Breast epithelium (tissue), 4 donors: ENCODE data around the gene C1orf21. TPM values are rescaled to one million over a fixed set of nuclear protein-coding genes. Genes with fewer than 3 reads are reported as not detected.
A peak's percentile ranks its signal among the peaks of the same experiment; 100 is the strongest.

Experiments
- DNase-seq, 2 donors: peaks; one replicate each; pipeline ENCODE4 v3.0.0-alpha.2; 2019; ENCODE audit warnings: low spot score in 2 of 2
- H3K27ac ChIP-seq, 2 donors: fragments of 200-600 bp; sonication (generic) in 1 of 2; one replicate each; pipeline ENCODE4 v1.5.1; 2016 to 2019; ENCODE audit warnings: mild to moderate bottlenecking in 1 of 2
- H3K27me3 ChIP-seq, 2 donors: fragments of 200-600 bp; sonication (generic) in 1 of 2; one replicate each; pipeline versions ENCODE4 v1.5.1 to v1.6.0; 2017 to 2019; ENCODE audit warnings: control low read depth in 1 of 2, mild to moderate bottlenecking in 1 of 2
- H3K36me3 ChIP-seq: fragments of 200-600 bp; one replicate; pipeline ENCODE4 v1.5.1; 2019
- H3K4me1 ChIP-seq, 2 donors: fragments of 200-600 bp; sonication (generic); one replicate each; pipeline ENCODE4 v1.5.1; 2016 to 2019; ENCODE audit warnings: control low read depth in 1 of 2
- H3K4me3 ChIP-seq, 3 donors: fragments of 200-600 bp; sonication (generic); 1 replicate in 2 of 3; 2 replicates in 1 of 3; pipeline ENCODE4 v1.5.1; 2016 to 2019; ENCODE audit warnings: mild to moderate bottlenecking in 3 of 3, moderate library complexity in 2 of 3
- H3K9me3 ChIP-seq, 2 donors: fragments of 200-600 bp; sonication (generic) in 1 of 2; one replicate each; pipeline ENCODE4 v1.5.1; 2016 to 2019; ENCODE audit warnings: control low read depth in 1 of 2
- CTCF ChIP-seq, 3 donors: fragments of 450-650 bp; IDR thresholded peaks; one replicate each; pipeline ENCODE4 v1.5.1; 2016 to 2017; ENCODE audit warnings: antibody characterized with exemption in 3 of 3, mild to moderate bottlenecking in 3 of 3, moderate library complexity in 3 of 3
- POLR2A ChIP-seq: fragments of 450-650 bp; IDR thresholded peaks from one replicate; pipeline ENCODE4 v1.6.1; 2016; ENCODE audit warnings: antibody characterized with exemption, mild to moderate bottlenecking, moderate library complexity
- POLR2AphosphoS5 ChIP-seq, 3 donors: sonication (generic); formaldehyde crosslinking; IDR thresholded peaks; one replicate each; pipeline ENCODE4 v1.6.1; 2017; ENCODE audit warnings: antibody characterized with exemption in 3 of 3
- intact Hi-C: fragments of 100-400 bp; cut with DNase I; formaldehyde crosslinking; loops from one replicate; pipeline ENCODE4 v1.15.1; 2023; ENCODE audit warnings: low total_unique reads
- total RNA-seq, 3 donors: library from RNA; depleted of rRNA; stranded (reverse); fragments of >200 nt; gene quantifications; one replicate each; pipeline ENCODE4 v1.1.0, GENCODE V29; 2016

The C1orf21 gene
- total RNA-seq, 3 donors from 2014 or later = 31.5 to 75.7 (median 54.7) TPM

- H3K27me3 ChIP-seq = no peaks in the 10 kb centered on the region
- no peaks in the 10 kb centered on the region for H3K4me1 ChIP-seq
- no peak overlapping the region for H3K27ac ChIP-seq
- no peak for DNase-seq
- H3K36me3 ChIP-seq = no peaks in the 10 kb centered on the region
- no peaks in the 10 kb centered on the region for H3K9me3 ChIP-seq
- intact Hi-C loops = no loop called here
- no peak for TF ChIP-seq CTCF (IDR thresholded peaks at IDR 0.05)
- no peak for TF ChIP-seq POLR2AphosphoS5 (IDR thresholded peaks at IDR 0.05)
- TF ChIP-seq POLR2A = no peak
- no peak overlapping the region for H3K4me3 ChIP-seq
These were observed 75.3 kb downstream of the C1orf21 start for GRCh38 chr1:184462155-184462554.

- DNase-seq = no peak
- TF ChIP-seq CTCF (IDR thresholded peaks at IDR 0.05) = no peak
- no peak for TF ChIP-seq POLR2AphosphoS5 (IDR thresholded peaks at IDR 0.05)
- TF ChIP-seq POLR2A = no peak
- Histone ChIP-seq H3K27me3 (no peaks in the 10 kb centered on the region), H3K4me3 (no peak overlapping the region), H3K9me3 (no peaks in the 10 kb centered on the region), H3K4me1 (no peaks in the 10 kb centered on the region), H3K36me3 (no peaks in the 10 kb centered on the region), H3K27ac (no peak overlapping the region)
- intact Hi-C loops = no loop called here
These were observed 76.2 kb downstream of the C1orf21 start for GRCh38 chr1:184462990-184463389.

GRCh38 chr1:184463680-184464079, 76.9 kb downstream of the C1orf21 start:
- no peaks in the 10 kb centered on the region for H3K27me3 ChIP-seq
- no peak for DNase-seq
- H3K4me3 ChIP-seq = no peak overlapping the region
- intact Hi-C loops = no loop called here
- TF ChIP-seq POLR2AphosphoS5 (IDR thresholded peaks at IDR 0.05) (no peak), POLR2A (no peak), CTCF (IDR thresholded peaks at IDR 0.05) (no peak)
- no peaks in the 10 kb centered on the region for H3K36me3 ChIP-seq
- H3K9me3 ChIP-seq = no peaks in the 10 kb centered on the region
- H3K27ac ChIP-seq = no peak overlapping the region
- H3K4me1 ChIP-seq = no peaks in the 10 kb centered on the region

GRCh38 chr1:184464757-184465156, 77.9 kb downstream of the C1orf21 start:
- Histone ChIP-seq H3K36me3 (no peaks in the 10 kb centered on the region), H3K27me3 (no peaks in the 10 kb centered on the region), H3K4me3 (no peak overlapping the region), H3K9me3 (no peaks in the 10 kb centered on the region), H3K27ac (no peak overlapping the region), H3K4me1 (no peaks in the 10 kb centered on the region)
- DNase-seq = no peak
- TF ChIP-seq POLR2A (no peak), POLR2AphosphoS5 (IDR thresholded peaks at IDR 0.05) (no peak)
- intact Hi-C loops = no loop called here

- Histone ChIP-seq H3K36me3 (no peaks in the 10 kb centered on the region), H3K4me1 (no peaks in the 10 kb centered on the region), H3K27ac (no peak overlapping the region), H3K4me3 (no peak overlapping the region), H3K27me3 (no peaks in the 10 kb centered on the region), H3K9me3 (no peaks in the 10 kb centered on the region)
- TF ChIP-seq POLR2AphosphoS5 (IDR thresholded peaks at IDR 0.05) = no peak
- peak in 1 of 3 donors; percentile 20 for TF ChIP-seq CTCF (IDR thresholded peaks at IDR 0.05)
- intact Hi-C loops = no loop called here
- DNase-seq = peak; percentile 22 to 58
These were observed 78.8 kb downstream of the C1orf21 start for GRCh38 chr1:184465489-184466146.
